Measurements from ENCODE around the gene VSNL1. TPM values are rescaled to one million over a fixed set of nuclear protein-coding genes. Genes with fewer than 3 reads are reported as not detected.

The VSNL1 gene
- total RNA-seq, 6 donors from 2014 or later: 0.33 to 1.2 (median 0.94) TPM; not detected in 3

GRCh38 chr2:17604050-17604449 is 63.6 kb downstream of the VSNL1 start:
- Histone ChIP-seq H3K4me3 (no peak overlapping the region), H3K27ac (no peak overlapping the region), H3K4me1 (no peaks in the 10 kb centered on the region), H3K9me3 (no peaks in the 10 kb centered on the region), H3K36me3 (no peaks in the 10 kb centered on the region), H3K27me3 (no peaks in the 10 kb centered on the region)
- no peak for DNase-seq
- TF ChIP-seq POLR2AphosphoS5 (IDR thresholded peaks at IDR 0.05) (no peak), CTCF (IDR thresholded peaks at IDR 0.05) (no peak), POLR2A (IDR thresholded peaks at IDR 0.05) (no peak), EP300 (IDR thresholded peaks at IDR 0.05) (no peak)
- WGBS, 2 donors: 82 to 84% methylated on average over 5 of the region's 5 CpGs
- no peak for ATAC-seq (ENCODE audit: low FRiP score in 2 of 2)

GRCh38 chr2:17605696-17606095 is 65.2 kb downstream of the VSNL1 start:
- WGBS, 2 donors: 80 to 85% methylated on average over 4 of the region's 4 CpGs
- Histone ChIP-seq H3K27ac (no peak overlapping the region), H3K9me3 (no peaks in the 10 kb centered on the region), H3K27me3 (no peaks in the 10 kb centered on the region), H3K4me3 (no peak overlapping the region), H3K4me1 (no peaks in the 10 kb centered on the region), H3K36me3 (no peaks in the 10 kb centered on the region)
- ATAC-seq (ENCODE audit: low FRiP score in 2 of 2) (no peak), DNase-seq (no peak)
- no peak for TF ChIP-seq POLR2AphosphoS5 (IDR thresholded peaks at IDR 0.05)
- no peak for TF ChIP-seq POLR2A (IDR thresholded peaks at IDR 0.05)
- TF ChIP-seq EP300 (IDR thresholded peaks at IDR 0.05): no peak
- TF ChIP-seq CTCF (IDR thresholded peaks at IDR 0.05): no peak

- no peak overlapping the region for H3K4me3 ChIP-seq
- no peak overlapping the region for H3K27ac ChIP-seq
- TF ChIP-seq POLR2A (IDR thresholded peaks at IDR 0.05): no peak
- no peak for TF ChIP-seq POLR2AphosphoS5 (IDR thresholded peaks at IDR 0.05)
- no peak for TF ChIP-seq EP300 (IDR thresholded peaks at IDR 0.05)
- TF ChIP-seq CTCF (IDR thresholded peaks at IDR 0.05): no peak
- ATAC-seq (ENCODE audit: low FRiP score in 2 of 2) (no peak), DNase-seq (no peak)
- H3K9me3 ChIP-seq: no peaks in the 10 kb centered on the region
- no peaks in the 10 kb centered on the region for H3K27me3 ChIP-seq
- H3K36me3 ChIP-seq: no peaks in the 10 kb centered on the region
- WGBS, 2 donors: 81 to 86% methylated on average over 2 of the region's 2 CpGs
- H3K4me1 ChIP-seq: no peaks in the 10 kb centered on the region
Observed at GRCh38 chr2:17606851-17607250, 66.4 kb downstream of the VSNL1 start.

GRCh38 chr2:17607379-17607778 is 66.9 kb downstream of the VSNL1 start:
- DNase-seq (no peak), ATAC-seq (ENCODE audit: low FRiP score in 2 of 2) (no peak)
- H3K36me3 ChIP-seq: no peaks in the 10 kb centered on the region
- no peak overlapping the region for H3K27ac ChIP-seq
- H3K27me3 ChIP-seq: no peaks in the 10 kb centered on the region
- TF ChIP-seq EP300 (IDR thresholded peaks at IDR 0.05) (no peak), CTCF (IDR thresholded peaks at IDR 0.05) (no peak), POLR2AphosphoS5 (IDR thresholded peaks at IDR 0.05) (no peak), POLR2A (IDR thresholded peaks at IDR 0.05) (no peak)
- 77 to 84% methylated on average over 1 of the region's 1 CpG for WGBS, 2 donors
- H3K4me1 ChIP-seq: no peaks in the 10 kb centered on the region
- no peaks in the 10 kb centered on the region for H3K9me3 ChIP-seq
- no peak overlapping the region for H3K4me3 ChIP-seq

- H3K27me3 ChIP-seq: no peaks in the 10 kb centered on the region
- no peaks in the 10 kb centered on the region for H3K4me1 ChIP-seq
- no peaks in the 10 kb centered on the region for H3K36me3 ChIP-seq
- ATAC-seq (ENCODE audit: low FRiP score in 2 of 2) (no peak), DNase-seq (no peak)
- no peak overlapping the region for H3K27ac ChIP-seq
- WGBS, 2 donors: 46 to 64% methylated on average over 4 of the region's 4 CpGs
- no peak overlapping the region for H3K4me3 ChIP-seq
- H3K9me3 ChIP-seq: no peaks in the 10 kb centered on the region
- TF ChIP-seq CTCF (IDR thresholded peaks at IDR 0.05): no peak
- TF ChIP-seq POLR2A (IDR thresholded peaks at IDR 0.05): no peak
- TF ChIP-seq EP300 (IDR thresholded peaks at IDR 0.05): no peak
- no peak for TF ChIP-seq POLR2AphosphoS5 (IDR thresholded peaks at IDR 0.05)
Observed at GRCh38 chr2:17608251-17608650, 67.8 kb downstream of the VSNL1 start.

Data from upper lobe of left lung (tissue), 6 donors.